Right lobe of liver (tissue), 6 donors: ENCODE data around the gene GSS. TPM values are rescaled to one million over a fixed set of nuclear protein-coding genes. Genes with fewer than 3 reads are reported as not detected.

Source experiments
- ATAC-seq, 4 donors: fragments of 200-7000 bp; cut with Tn5 transposase; one replicate each; pipeline ENCODE4 v1.9.1; 2020; ENCODE audit warnings: mild to moderate bottlenecking in 4 of 4, moderate library complexity in 4 of 4
- DNase-seq, 3 donors: peaks; one replicate each; pipeline ENCODE4 v3.0.0-alpha.2; 2020
- H3K27ac ChIP-seq, 3 donors: fragments of 200-600 bp; one replicate each; pipeline ENCODE4 v1.8.0; 2022
- H3K27me3 ChIP-seq, 2 donors: fragments of 200-600 bp; one replicate each; pipeline ENCODE4 v1.8.0; 2022
- H3K36me3 ChIP-seq, 4 donors: fragments of 200-600 bp; sonication (generic) in 1 of 4; one replicate each; pipeline versions ENCODE4 v1.5.1 to v1.8.0; 2017 to 2022; ENCODE audit warnings: control low read depth in 1 of 4
- H3K4me1 ChIP-seq, 4 donors: fragments of 200-600 bp; sonication (generic) in 1 of 4; one replicate each; pipeline versions ENCODE4 v1.5.1 to v1.8.0; 2017 to 2022; ENCODE audit warnings: control low read depth in 1 of 4
- H3K4me3 ChIP-seq, 3 donors: fragments of 200-600 bp; one replicate each; pipeline ENCODE4 v1.8.0; 2022
- H3K9me3 ChIP-seq, 4 donors: fragments of 200-600 bp; sonication (generic) in 1 of 4; one replicate each; pipeline versions ENCODE4 v1.5.1 to v1.8.0; 2017 to 2022; ENCODE audit warnings: control low read depth in 1 of 4
- POLR2A ChIP-seq: fragments of 450-650 bp; IDR thresholded peaks from one replicate; pipeline ENCODE4 v1.6.1; 2017; ENCODE audit warnings: antibody characterized with exemption, mild to moderate bottlenecking
- WGBS: methylation state at CpG from one replicate; pipeline ENCODE4 v1.1.6; 2018; ENCODE audit warnings: low coverage, low lambda C conversion rate; ENCODE audit not compliant: insufficient coverage; ENCODE audit errors: missing lambda C conversion rate; 5-methylcytosine and 5-hydroxymethylcytosine counted together
- intact Hi-C, 2 donors: fragments of 100-400 bp; cut with DNase I; formaldehyde crosslinking; loops; one replicate each; pipeline versions ENCODE4 v1.11.2 to v1.14.1; 2022
- total RNA-seq, 6 experiments: library from RNA; depleted of rRNA in 2 of 6; stranded (reverse); fragments of >200 nt in 2 of 6; fragmentation: NEBNext Ultra II Directional in 3 of 6; extraction: Animal tissue kit (Norgen Biotek cat#: 25700) in 3 of 6; gene quantifications; one replicate each; pipeline versions ENCODE4 v1.1.0 to v1.2.4, GENCODE V29; 2016 to 2023
- TF ChIP-seq, protein P1 (sequence below), 4 donors: fragments of 200-600 bp in 3 of 4; fragments of 450-650 bp in 1 of 4; IDR thresholded peaks; one replicate each; pipeline versions ENCODE4 v1.5.1 to v1.8.0; 2016 to 2022; ENCODE audit warnings: antibody characterized with exemption in 4 of 4, mild to moderate bottlenecking in 2 of 4
- donor health status: DM: no; HTN: yes; CAD: no.
- donor health status: DM: no; HTN: no; CAD: no.
- donor health status: DM: no; HTN: no; CAD: no.
- donor health status: DM: no; HTN: yes; CAD: no.
- donor health status: DM: no; HTN: yes; CAD: no.

GSS gene
- total RNA-seq, 6 experiments from 2014 or later: 25.9 to 63.6 (median 31.7) TPM

DNA sequence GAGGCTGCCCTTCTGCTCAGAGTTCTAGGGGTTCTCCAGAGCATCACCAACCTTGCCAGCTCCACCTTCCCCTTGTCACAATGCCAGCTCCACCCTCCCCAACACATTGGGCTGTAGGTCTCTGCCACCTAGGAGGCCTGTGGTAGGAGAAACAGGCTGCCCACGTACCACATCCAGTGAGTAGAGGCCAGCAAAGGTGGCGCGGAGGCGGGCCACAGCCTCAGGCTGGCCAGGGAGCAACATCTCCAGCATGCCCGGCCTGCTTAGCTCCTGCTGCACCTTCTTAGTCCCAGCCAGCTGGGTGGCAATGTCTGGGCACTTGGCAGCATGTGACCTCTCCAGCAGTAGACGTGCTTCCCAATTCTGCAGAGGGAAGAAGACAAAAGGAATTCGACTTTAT lies 23.8 kb downstream of the GSS start:
- intact Hi-C loops: no loop called here
- 77% methylated on average over 4 of the region's 7 CpGs for WGBS
- H3K4me1 ChIP-seq: peaks cover 0 to 7% (median 3%) of the 10 kb centered on the region in 4 donors
- no peaks in the 10 kb centered on the region for H3K27me3 ChIP-seq
- DNase-seq (no peak), ATAC-seq (no peak)
- no peak for TF ChIP-seq POLR2A
- TF ChIP-seq, protein P1, sequence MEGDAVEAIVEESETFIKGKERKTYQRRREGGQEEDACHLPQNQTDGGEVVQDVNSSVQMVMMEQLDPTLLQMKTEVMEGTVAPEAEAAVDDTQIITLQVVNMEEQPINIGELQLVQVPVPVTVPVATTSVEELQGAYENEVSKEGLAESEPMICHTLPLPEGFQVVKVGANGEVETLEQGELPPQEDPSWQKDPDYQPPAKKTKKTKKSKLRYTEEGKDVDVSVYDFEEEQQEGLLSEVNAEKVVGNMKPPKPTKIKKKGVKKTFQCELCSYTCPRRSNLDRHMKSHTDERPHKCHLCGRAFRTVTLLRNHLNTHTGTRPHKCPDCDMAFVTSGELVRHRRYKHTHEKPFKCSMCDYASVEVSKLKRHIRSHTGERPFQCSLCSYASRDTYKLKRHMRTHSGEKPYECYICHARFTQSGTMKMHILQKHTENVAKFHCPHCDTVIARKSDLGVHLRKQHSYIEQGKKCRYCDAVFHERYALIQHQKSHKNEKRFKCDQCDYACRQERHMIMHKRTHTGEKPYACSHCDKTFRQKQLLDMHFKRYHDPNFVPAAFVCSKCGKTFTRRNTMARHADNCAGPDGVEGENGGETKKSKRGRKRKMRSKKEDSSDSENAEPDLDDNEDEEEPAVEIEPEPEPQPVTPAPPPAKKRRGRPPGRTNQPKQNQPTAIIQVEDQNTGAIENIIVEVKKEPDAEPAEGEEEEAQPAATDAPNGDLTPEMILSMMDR (IDR thresholded peaks at IDR 0.05): no peak
- no peak overlapping the region for H3K4me3 ChIP-seq
- no peak overlapping the region for H3K27ac ChIP-seq
- no peaks in the 10 kb centered on the region for H3K9me3 ChIP-seq
- peaks cover 0 to 30% (median 5%) of the 10 kb centered on the region in 4 donors for H3K36me3 ChIP-seq

DNA sequence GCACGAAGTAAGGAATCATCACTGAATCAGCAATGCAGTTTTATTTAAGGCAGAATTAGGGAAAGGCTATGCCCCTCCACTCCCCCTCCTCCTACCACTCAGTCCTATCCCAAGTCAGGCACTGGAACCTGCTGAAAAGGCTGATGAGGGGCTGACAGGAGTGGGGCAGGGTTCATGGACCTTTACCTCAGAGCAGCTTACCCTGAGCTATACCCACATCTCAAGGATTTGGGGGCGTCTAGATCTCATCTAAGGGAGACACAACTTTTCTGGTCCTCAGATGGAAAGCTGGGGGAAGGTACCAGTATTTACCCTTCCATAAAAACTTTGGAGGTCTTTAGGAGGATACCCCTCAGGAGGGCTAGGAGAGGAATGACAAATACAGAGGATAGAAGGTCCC lies 27.2 kb downstream of the GSS start:
- ATAC-seq: no peak
- no CpG with 5 or more reads among the region's 2 CpGs for WGBS
- intact Hi-C loops: no loop called here
- Histone ChIP-seq H3K27ac (no peak overlapping the region), H3K4me3 (no peak overlapping the region), H3K4me1 (peaks cover 0 to 1% (median 0%) of the 10 kb centered on the region in 4 donors), H3K36me3 (peaks cover 0 to 60% (median 15%) of the 10 kb centered on the region in 4 donors), H3K9me3 (no peaks in the 10 kb centered on the region), H3K27me3 (no peaks in the 10 kb centered on the region)
- no peak for TF ChIP-seq POLR2A
- TF ChIP-seq, protein P1 (IDR thresholded peaks at IDR 0.05): no peak
- DNase-seq: no peak

DNA sequence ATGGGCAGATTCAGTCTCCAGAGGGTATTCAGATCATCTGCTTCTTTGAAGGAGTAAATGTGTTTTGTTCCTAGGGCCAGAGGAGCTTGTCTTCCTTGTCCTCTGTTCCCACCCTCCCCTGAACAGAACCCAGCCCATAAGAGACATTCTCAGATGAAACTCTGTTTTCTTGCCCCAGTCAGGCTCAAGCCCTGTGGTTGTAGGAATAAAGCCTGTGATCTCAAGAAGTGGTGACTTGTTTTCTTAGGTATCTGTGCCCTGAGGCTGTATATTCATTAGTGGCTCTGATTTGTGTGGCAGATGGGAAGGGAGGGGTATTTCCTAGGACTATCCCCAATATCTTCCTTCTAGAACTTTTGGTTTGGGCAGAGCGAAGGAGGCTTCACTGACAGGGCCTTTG lies 27.9 kb downstream of the GSS start:
- Histone ChIP-seq H3K4me3 (no peak overlapping the region), H3K36me3 (peaks cover 0 to 60% (median 15%) of the 10 kb centered on the region in 4 donors), H3K27ac (no peak overlapping the region), H3K4me1 (peaks cover 0 to 8% (median 3%) of the 10 kb centered on the region in 4 donors), H3K27me3 (no peaks in the 10 kb centered on the region), H3K9me3 (no peaks in the 10 kb centered on the region)
- DNase-seq (no peak), ATAC-seq (no peak)
- TF ChIP-seq, protein P1 (IDR thresholded peaks at IDR 0.05): no peak
- TF ChIP-seq POLR2A: no peak
- intact Hi-C loops: no loop called here
- WGBS: 100% methylated on average over 1 of the region's 1 CpG

DNA sequence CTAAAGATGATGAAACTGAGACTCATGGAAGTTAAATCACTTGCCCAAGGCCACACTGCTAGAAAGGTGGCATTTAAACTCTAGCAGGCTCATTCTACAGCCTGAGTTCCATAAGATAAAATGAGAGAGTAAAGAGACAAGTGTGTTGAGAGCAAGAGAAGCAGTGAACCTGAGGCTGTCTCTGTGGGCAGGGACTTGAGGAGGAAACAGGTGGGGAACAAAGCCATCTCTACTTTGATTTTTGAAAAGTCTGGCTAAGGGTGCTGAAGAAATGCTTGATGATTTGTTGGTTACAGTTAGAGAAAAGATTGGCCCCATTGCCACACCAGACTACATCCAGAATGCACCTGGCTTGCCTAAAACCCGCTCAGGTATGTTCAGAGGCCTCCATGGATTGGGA lies 29.0 kb downstream of the GSS start:
- 80% methylated on average over 1 of the region's 1 CpG for WGBS
- no peak for DNase-seq
- Histone ChIP-seq H3K9me3 (no peaks in the 10 kb centered on the region), H3K27ac (no peak overlapping the region), H3K36me3 (peaks cover 0 to 61% (median 15%) of the 10 kb centered on the region in 4 donors), H3K4me1 (peaks cover 0 to 16% (median 8%) of the 10 kb centered on the region in 4 donors), H3K4me3 (no peak overlapping the region), H3K27me3 (no peaks in the 10 kb centered on the region)
- intact Hi-C loops: no loop called here
- no peak for ATAC-seq
- TF ChIP-seq, protein P1 (IDR thresholded peaks at IDR 0.05): no peak
- TF ChIP-seq POLR2A: no peak

DNA sequence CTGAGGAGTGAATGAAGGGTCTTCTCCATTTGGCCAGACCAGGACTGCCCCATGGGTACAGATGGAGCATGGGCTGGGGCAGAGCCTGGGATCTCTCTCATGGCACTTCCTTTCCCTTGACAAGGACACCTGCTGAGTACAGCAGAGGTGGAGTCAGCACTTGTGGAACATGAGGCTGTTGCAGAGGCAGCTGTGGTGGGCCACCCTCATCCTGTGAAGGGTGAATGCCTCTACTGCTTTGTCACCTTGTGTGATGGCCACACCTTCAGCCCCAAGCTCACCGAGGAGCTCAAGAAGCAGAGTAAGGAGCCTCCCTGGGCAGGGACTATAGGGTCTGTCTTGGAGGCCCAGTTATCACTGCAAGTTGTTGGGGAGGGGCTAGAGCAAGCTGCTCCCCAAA lies 29.6 kb downstream of the GSS start:
- Histone ChIP-seq H3K27me3 (no peaks in the 10 kb centered on the region), H3K9me3 (no peaks in the 10 kb centered on the region), H3K4me1 (peaks cover 0 to 16% (median 8%) of the 10 kb centered on the region in 4 donors), H3K27ac (no peak overlapping the region), H3K36me3 (peaks cover 0 to 67% (median 15%) of the 10 kb centered on the region in 4 donors), H3K4me3 (no peak overlapping the region)
- DNase-seq: no peak
- intact Hi-C loops: no loop called here
- ATAC-seq: no peak
- WGBS: no CpG with 5 or more reads among the region's 1 CpG
- TF ChIP-seq, protein P1 (IDR thresholded peaks at IDR 0.05): no peak
- no peak for TF ChIP-seq POLR2A
